ENCODE results near the gene SLC19A1.

GRCh38 chr21:45461369-45461750 lies 80.9 kb downstream of the SLC19A1 start:
- TF ChIP-seq, protein P1, sequence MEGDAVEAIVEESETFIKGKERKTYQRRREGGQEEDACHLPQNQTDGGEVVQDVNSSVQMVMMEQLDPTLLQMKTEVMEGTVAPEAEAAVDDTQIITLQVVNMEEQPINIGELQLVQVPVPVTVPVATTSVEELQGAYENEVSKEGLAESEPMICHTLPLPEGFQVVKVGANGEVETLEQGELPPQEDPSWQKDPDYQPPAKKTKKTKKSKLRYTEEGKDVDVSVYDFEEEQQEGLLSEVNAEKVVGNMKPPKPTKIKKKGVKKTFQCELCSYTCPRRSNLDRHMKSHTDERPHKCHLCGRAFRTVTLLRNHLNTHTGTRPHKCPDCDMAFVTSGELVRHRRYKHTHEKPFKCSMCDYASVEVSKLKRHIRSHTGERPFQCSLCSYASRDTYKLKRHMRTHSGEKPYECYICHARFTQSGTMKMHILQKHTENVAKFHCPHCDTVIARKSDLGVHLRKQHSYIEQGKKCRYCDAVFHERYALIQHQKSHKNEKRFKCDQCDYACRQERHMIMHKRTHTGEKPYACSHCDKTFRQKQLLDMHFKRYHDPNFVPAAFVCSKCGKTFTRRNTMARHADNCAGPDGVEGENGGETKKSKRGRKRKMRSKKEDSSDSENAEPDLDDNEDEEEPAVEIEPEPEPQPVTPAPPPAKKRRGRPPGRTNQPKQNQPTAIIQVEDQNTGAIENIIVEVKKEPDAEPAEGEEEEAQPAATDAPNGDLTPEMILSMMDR (IDR thresholded peaks at IDR 0.05), result no peak
- TF ChIP-seq POLR2AphosphoS5 (IDR thresholded peaks at IDR 0.05) (no peak), POLR2A (IDR thresholded peaks at IDR 0.05) (no peak)

All from prostate gland (tissue), 2 donors.